Anterior cingulate cortex (tissue), 58 donors: ENCODE results near the gene DPYD.

Experiments
- DNase-seq, 58 donors: peaks; one replicate each; lab custom pipeline; 2025; lab: John Stamatoyannopoulos, UW

The DPYD gene

GRCh38 chr1:97920832-97921571, at the start of gene DPYD:
Gene DPYD (minus strand): TSS chr1:97921034. CDS start chr1:97920922, 112 bp downstream.
- DNase-seq = peak; percentile 25 to 93 (median 82)

GRCh38 chr1:97960470-97960869, 39.6 kb upstream of the DPYD start:
- DNase-seq = no peak

- no peak for DNase-seq
Observed at GRCh38 chr1:97947695-97948094, 26.9 kb upstream of the DPYD start.

GRCh38 chr1:97943354-97943753, 22.5 kb upstream of the DPYD start:
- DNase-seq = peak in 1 of 58 donors; percentile 12

- no peak for DNase-seq
Observed at GRCh38 chr1:97942161-97943123, 21.6 kb upstream of the DPYD start.

- DNase-seq = no peak
Observed at GRCh38 chr1:97938285-97938642, 17.4 kb upstream of the DPYD start.

- DNase-seq = peak in 35 of 58 donors; percentile 1 to 82 (median 38)
Observed at GRCh38 chr1:97936976-97937375, 16.1 kb upstream of the DPYD start.

GRCh38 chr1:97934491-97934890, 13.7 kb upstream of the DPYD start:
- no peak for DNase-seq

GRCh38 chr1:97929874-97930851, 9.3 kb upstream of the DPYD start:
- DNase-seq = no peak

GRCh38 chr1:97926017-97926708, 5.3 kb upstream of the DPYD start:
- no peak for DNase-seq

- no peak for DNase-seq
Observed at GRCh38 chr1:97925151-97925550, 4.3 kb upstream of the DPYD start.

- no peak for DNase-seq
Observed at GRCh38 chr1:97923811-97924210, 3.0 kb upstream of the DPYD start.

GRCh38 chr1:97920276-97920831, 480 bp downstream of the DPYD start:
- peak in 5 of 58 donors; percentile 48 to 64 (median 60) for DNase-seq

GRCh38 chr1:97919585-97920261, 1.1 kb downstream of the DPYD start:
- no peak for DNase-seq

GRCh38 chr1:97918961-97919360, 1.9 kb downstream of the DPYD start:
- no peak for DNase-seq

- DNase-seq = no peak
Observed at GRCh38 chr1:97913506-97914139, 7.2 kb downstream of the DPYD start.

GRCh38 chr1:97911266-97912215, 9.3 kb downstream of the DPYD start:
- no peak for DNase-seq
